GM12872 (cell line): Measurements from ENCODE around the gene ISM1.

Source experiments
- CTCF ChIP-seq: IDR thresholded peaks from 3 replicates; pipeline ENCODE4 v1.5.1; 2011; ENCODE audit warnings: low read depth, mild to moderate bottlenecking, low read length, moderate library complexity; ENCODE audit not compliant: insufficient read depth

The ISM1 gene

GRCh38 chr20:13307562-13308163 lies 86.6 kb downstream of the ISM1 start:
- no peak for TF ChIP-seq CTCF

GRCh38 chr20:13312300-13312699 lies 91.2 kb downstream of the ISM1 start:
- no peak for TF ChIP-seq CTCF

- TF ChIP-seq CTCF, result no peak
Observed at GRCh38 chr20:13313201-13313600, 92.1 kb downstream of the ISM1 start.

GRCh38 chr20:13317439-13317838 lies 96.4 kb downstream of the ISM1 start:
- TF ChIP-seq CTCF, result no peak

- no peak for TF ChIP-seq CTCF
Observed at GRCh38 chr20:13318871-13319521, 97.9 kb downstream of the ISM1 start.

- no peak for TF ChIP-seq CTCF
Observed at GRCh38 chr20:13320702-13321101, 99.6 kb downstream of the ISM1 start.

GRCh38 chr20:13321416-13321815 lies 100.3 kb downstream of the ISM1 start:
- no peak for TF ChIP-seq CTCF
